ENCODE measurements around the gene SV2B.

Gene SV2B

GRCh38 chr15:91244919-91245318 lies 144.9 kb downstream of the SV2B start:
- no peak overlapping the region for H3K4me3 ChIP-seq (ENCODE audit: low read length)
- H3K9me3 ChIP-seq (ENCODE audit: control insufficient read depth, low read depth, low read length) = no peaks in the 10 kb centered on the region
- H3K27me3 ChIP-seq (ENCODE audit: control insufficient read depth, insufficient read depth, low read length) = no peaks in the 10 kb centered on the region
- no peaks in the 10 kb centered on the region for H3K36me3 ChIP-seq (ENCODE audit: control insufficient read depth, low read depth, low read length)
- no peak overlapping the region for H3K27ac ChIP-seq (ENCODE audit: low read length)
- no peak overlapping the region for H3K9ac ChIP-seq (ENCODE audit: low read length)
- H3K4me1 ChIP-seq (ENCODE audit: control insufficient read depth, low read depth, low read length) = no peaks in the 10 kb centered on the region

GRCh38 chr15:91246998-91247397 lies 146.9 kb downstream of the SV2B start:
- Histone ChIP-seq H3K4me1 (ENCODE audit: control insufficient read depth, low read depth, low read length) (no peaks in the 10 kb centered on the region), H3K9ac (ENCODE audit: low read length) (no peak overlapping the region), H3K36me3 (ENCODE audit: control insufficient read depth, low read depth, low read length) (no peaks in the 10 kb centered on the region), H3K4me3 (ENCODE audit: low read length) (no peak overlapping the region), H3K27ac (ENCODE audit: low read length) (no peak overlapping the region), H3K27me3 (ENCODE audit: control insufficient read depth, insufficient read depth, low read length) (no peaks in the 10 kb centered on the region), H3K9me3 (ENCODE audit: control insufficient read depth, low read depth, low read length) (no peaks in the 10 kb centered on the region)

GRCh38 chr15:91249591-91249990 lies 149.5 kb downstream of the SV2B start:
- no peak overlapping the region for H3K27ac ChIP-seq (ENCODE audit: low read length)
- no peak overlapping the region for H3K4me3 ChIP-seq (ENCODE audit: low read length)
- H3K9me3 ChIP-seq (ENCODE audit: control insufficient read depth, low read depth, low read length) = no peaks in the 10 kb centered on the region
- H3K36me3 ChIP-seq (ENCODE audit: control insufficient read depth, low read depth, low read length) = no peaks in the 10 kb centered on the region
- H3K9ac ChIP-seq (ENCODE audit: low read length) = no peak overlapping the region
- H3K4me1 ChIP-seq (ENCODE audit: control insufficient read depth, low read depth, low read length) = no peaks in the 10 kb centered on the region
- no peaks in the 10 kb centered on the region for H3K27me3 ChIP-seq (ENCODE audit: control insufficient read depth, insufficient read depth, low read length)

- no peaks in the 10 kb centered on the region for H3K27me3 ChIP-seq (ENCODE audit: control insufficient read depth, insufficient read depth, low read length)
Measured at GRCh38 chr15:91252322-91252721, 152.3 kb downstream of the SV2B start.

GRCh38 chr15:91252756-91253155 lies 152.7 kb downstream of the SV2B start:
- Histone ChIP-seq H3K9ac (ENCODE audit: low read length) (no peak overlapping the region), H3K27me3 (ENCODE audit: control insufficient read depth, insufficient read depth, low read length) (no peaks in the 10 kb centered on the region), H3K27ac (ENCODE audit: low read length) (no peak overlapping the region), H3K36me3 (ENCODE audit: control insufficient read depth, low read depth, low read length) (no peaks in the 10 kb centered on the region), H3K4me1 (ENCODE audit: control insufficient read depth, low read depth, low read length) (no peaks in the 10 kb centered on the region), H3K9me3 (ENCODE audit: control insufficient read depth, low read depth, low read length) (no peaks in the 10 kb centered on the region), H3K4me3 (ENCODE audit: low read length) (no peak overlapping the region)

More at GRCh38 chr15:91252322-91252721, 152.3 kb downstream of the SV2B start:
- H3K36me3 ChIP-seq (ENCODE audit: control insufficient read depth, low read depth, low read length) = no peaks in the 10 kb centered on the region
- H3K9me3 ChIP-seq (ENCODE audit: control insufficient read depth, low read depth, low read length) = no peaks in the 10 kb centered on the region
- no peak overlapping the region for H3K4me3 ChIP-seq (ENCODE audit: low read length)
- H3K4me1 ChIP-seq (ENCODE audit: control insufficient read depth, low read depth, low read length) = no peaks in the 10 kb centered on the region
- H3K27ac ChIP-seq (ENCODE audit: low read length) = no peak overlapping the region
- no peak overlapping the region for H3K9ac ChIP-seq (ENCODE audit: low read length)

GRCh38 chr15:91253605-91254004 lies 153.5 kb downstream of the SV2B start:
- no peak overlapping the region for H3K9ac ChIP-seq (ENCODE audit: low read length)
- H3K27ac ChIP-seq (ENCODE audit: low read length) = no peak overlapping the region
- H3K9me3 ChIP-seq (ENCODE audit: control insufficient read depth, low read depth, low read length) = no peaks in the 10 kb centered on the region
- H3K4me3 ChIP-seq (ENCODE audit: low read length) = no peak overlapping the region
- H3K27me3 ChIP-seq (ENCODE audit: control insufficient read depth, insufficient read depth, low read length) = no peaks in the 10 kb centered on the region
- H3K36me3 ChIP-seq (ENCODE audit: control insufficient read depth, low read depth, low read length) = no peaks in the 10 kb centered on the region
- no peaks in the 10 kb centered on the region for H3K4me1 ChIP-seq (ENCODE audit: control insufficient read depth, low read depth, low read length)

GRCh38 chr15:91254766-91255165 lies 154.7 kb downstream of the SV2B start:
- no peaks in the 10 kb centered on the region for H3K27me3 ChIP-seq (ENCODE audit: control insufficient read depth, insufficient read depth, low read length)
- H3K9ac ChIP-seq (ENCODE audit: low read length) = no peak overlapping the region
- H3K4me1 ChIP-seq (ENCODE audit: control insufficient read depth, low read depth, low read length) = no peaks in the 10 kb centered on the region
- H3K27ac ChIP-seq (ENCODE audit: low read length) = no peak overlapping the region
- no peak overlapping the region for H3K4me3 ChIP-seq (ENCODE audit: low read length)
- H3K36me3 ChIP-seq (ENCODE audit: control insufficient read depth, low read depth, low read length) = no peaks in the 10 kb centered on the region
- H3K9me3 ChIP-seq (ENCODE audit: control insufficient read depth, low read depth, low read length) = no peaks in the 10 kb centered on the region

GRCh38 chr15:91255670-91256192 lies 155.7 kb downstream of the SV2B start:
- Histone ChIP-seq H3K27me3 (ENCODE audit: control insufficient read depth, insufficient read depth, low read length) (no peaks in the 10 kb centered on the region), H3K9me3 (ENCODE audit: control insufficient read depth, low read depth, low read length) (no peaks in the 10 kb centered on the region), H3K27ac (ENCODE audit: low read length) (no peak overlapping the region), H3K36me3 (ENCODE audit: control insufficient read depth, low read depth, low read length) (no peaks in the 10 kb centered on the region), H3K4me1 (ENCODE audit: control insufficient read depth, low read depth, low read length) (no peaks in the 10 kb centered on the region), H3K9ac (ENCODE audit: low read length) (no peak overlapping the region), H3K4me3 (ENCODE audit: low read length) (no peak overlapping the region)

GRCh38 chr15:91257746-91258414 lies 157.8 kb downstream of the SV2B start:
- H3K4me3 ChIP-seq (ENCODE audit: low read length) = no peak overlapping the region
- H3K9me3 ChIP-seq (ENCODE audit: control insufficient read depth, low read depth, low read length) = no peaks in the 10 kb centered on the region
- H3K9ac ChIP-seq (ENCODE audit: low read length) = no peak overlapping the region
- H3K4me1 ChIP-seq (ENCODE audit: control insufficient read depth, low read depth, low read length) = no peaks in the 10 kb centered on the region
- H3K27me3 ChIP-seq (ENCODE audit: control insufficient read depth, insufficient read depth, low read length) = no peaks in the 10 kb centered on the region
- no peak overlapping the region for H3K27ac ChIP-seq (ENCODE audit: low read length)
- H3K36me3 ChIP-seq (ENCODE audit: control insufficient read depth, low read depth, low read length) = no peaks in the 10 kb centered on the region

GRCh38 chr15:91258415-91258759 lies 158.3 kb downstream of the SV2B start:
- Histone ChIP-seq H3K4me1 (ENCODE audit: control insufficient read depth, low read depth, low read length) (no peaks in the 10 kb centered on the region), H3K9me3 (ENCODE audit: control insufficient read depth, low read depth, low read length) (no peaks in the 10 kb centered on the region), H3K36me3 (ENCODE audit: control insufficient read depth, low read depth, low read length) (no peaks in the 10 kb centered on the region), H3K9ac (ENCODE audit: low read length) (no peak overlapping the region), H3K27me3 (ENCODE audit: control insufficient read depth, insufficient read depth, low read length) (no peaks in the 10 kb centered on the region), H3K4me3 (ENCODE audit: low read length) (no peak overlapping the region), H3K27ac (ENCODE audit: low read length) (no peak overlapping the region)

GRCh38 chr15:91259077-91259476 lies 159.0 kb downstream of the SV2B start:
- Histone ChIP-seq H3K27ac (ENCODE audit: low read length) (no peak overlapping the region), H3K4me1 (ENCODE audit: control insufficient read depth, low read depth, low read length) (no peaks in the 10 kb centered on the region), H3K4me3 (ENCODE audit: low read length) (no peak overlapping the region), H3K27me3 (ENCODE audit: control insufficient read depth, insufficient read depth, low read length) (no peaks in the 10 kb centered on the region), H3K36me3 (ENCODE audit: control insufficient read depth, low read depth, low read length) (no peaks in the 10 kb centered on the region), H3K9ac (ENCODE audit: low read length) (no peak overlapping the region), H3K9me3 (ENCODE audit: control insufficient read depth, low read depth, low read length) (no peaks in the 10 kb centered on the region)

GRCh38 chr15:91261345-91261744 lies 161.3 kb downstream of the SV2B start:
- H3K4me1 ChIP-seq (ENCODE audit: control insufficient read depth, low read depth, low read length) = no peaks in the 10 kb centered on the region
- no peak overlapping the region for H3K4me3 ChIP-seq (ENCODE audit: low read length)
- no peaks in the 10 kb centered on the region for H3K9me3 ChIP-seq (ENCODE audit: control insufficient read depth, low read depth, low read length)
- no peaks in the 10 kb centered on the region for H3K36me3 ChIP-seq (ENCODE audit: control insufficient read depth, low read depth, low read length)
- H3K9ac ChIP-seq (ENCODE audit: low read length) = no peak overlapping the region
- H3K27me3 ChIP-seq (ENCODE audit: control insufficient read depth, insufficient read depth, low read length) = no peaks in the 10 kb centered on the region
- H3K27ac ChIP-seq (ENCODE audit: low read length) = no peak overlapping the region

Measured in iPS-18a (cell line).